ENCODE data around the gene ACTR2. TPM values are rescaled to one million over a fixed set of nuclear protein-coding genes. Genes with fewer than 3 reads are reported as not detected.
A peak's percentile ranks its signal among the peaks of the same experiment; 100 is the strongest.

The ACTR2 gene
- total and polyA plus RNA-seq, 2 of the 13 experiments (the other 11 are each of a cell fraction or from before 2014, with no cell fraction given), result 51.2 to 100 TPM

DNA sequence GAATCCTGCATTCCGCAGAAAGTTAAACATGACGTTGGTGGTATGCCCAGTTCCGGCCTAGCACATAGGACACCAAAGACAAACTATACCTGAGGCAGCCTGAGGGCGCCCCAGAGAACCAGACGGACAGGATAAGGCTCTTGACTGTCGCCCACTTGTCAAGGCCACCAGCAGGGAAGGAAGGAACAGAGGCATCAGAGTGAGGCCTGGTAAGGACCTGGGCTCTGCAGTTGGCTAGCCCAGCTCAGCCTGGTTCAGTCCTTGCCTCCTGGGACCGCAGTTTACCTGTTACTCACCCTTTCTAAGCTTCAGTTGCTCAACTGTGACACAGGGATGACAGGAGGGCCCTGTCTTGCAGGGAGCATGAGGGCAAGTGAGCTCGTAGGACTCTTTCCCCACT, 82.1 kb downstream of the ACTR2 start (continued):
- no peak for TF ChIP-seq ETV6 (CRISPR knock-in tag; conservative IDR thresholded peaks at IDR 0.05)
- TF ChIP-seq ZNF784 (CRISPR knock-in tag; IDR thresholded peaks at IDR 0.05; ENCODE audit: borderline replicate concordance), result no peak
- TF ChIP-seq ZNF761 (CRISPR knock-in tag; conservative IDR thresholded peaks at IDR 0.05), result no peak
- TF ChIP-seq ZMYM2 (CRISPR knock-in tag; IDR thresholded peaks at IDR 0.05), result no peak
- no peak for TF ChIP-seq ASH2L (IDR thresholded peaks at IDR 0.05; ENCODE audit: insufficient read length, low read depth, low read length)
- no peak for TF ChIP-seq PHB2 (IDR thresholded peaks at IDR 0.05; ENCODE audit: partially characterized antibody)
- no peak for TF ChIP-seq ZNF773 (CRISPR knock-in tag; IDR thresholded peaks at IDR 0.05; ENCODE audit: borderline replicate concordance)
- no peak for TF ChIP-seq ZNF841 (CRISPR knock-in tag; IDR thresholded peaks at IDR 0.05; ENCODE audit: borderline replicate concordance)
- no peak for TF ChIP-seq PHF21A (CRISPR knock-in tag; IDR thresholded peaks at IDR 0.05)
- TF ChIP-seq NFYC (CRISPR knock-in tag; IDR thresholded peaks at IDR 0.05), result no peak
- TF ChIP-seq SPEN (CRISPR knock-in tag; IDR thresholded peaks at IDR 0.05; ENCODE audit: low read depth), result no peak
- TF ChIP-seq PAX8 (CRISPR knock-in tag; IDR thresholded peaks at IDR 0.05; ENCODE audit: borderline replicate concordance), result no peak
- no peak for TF ChIP-seq TRIM24 (CRISPR knock-in tag; IDR thresholded peaks at IDR 0.05)
- TF ChIP-seq ELF4 (CRISPR knock-in tag; IDR thresholded peaks at IDR 0.05; ENCODE audit: borderline replicate concordance), result no peak
- TF ChIP-seq KLF11 (CRISPR knock-in tag; IDR thresholded peaks at IDR 0.05), result no peak
- no peak for TF ChIP-seq MATR3 (CRISPR knock-in tag; IDR thresholded peaks at IDR 0.05)
- 0 out of 2 replicates have a peak, but pooled peaks have one; percentile 22 for TF ChIP-seq POGK (CRISPR knock-in tag; conservative IDR thresholded peaks at IDR 0.05)
- TF ChIP-seq RARA (CRISPR knock-in tag; IDR thresholded peaks at IDR 0.05), result no peak
- no peak for TF ChIP-seq MIER3 (CRISPR knock-in tag; IDR thresholded peaks at IDR 0.05; ENCODE audit: borderline replicate concordance)
- TF ChIP-seq CENPT (CRISPR knock-in tag; IDR thresholded peaks at IDR 0.05; ENCODE audit: low read depth), result no peak
- TF ChIP-seq BCLAF1 (IDR thresholded peaks at IDR 0.05), result no peak
- no peak for TF ChIP-seq JUND (CRISPR knock-in tag; IDR thresholded peaks at IDR 0.05)
- no peak for TF ChIP-seq ATF7 (IDR thresholded peaks at IDR 0.05)
- no peak for TF ChIP-seq ATF7 (CRISPR knock-in tag; IDR thresholded peaks at IDR 0.05)
- no peak for TF ChIP-seq SAFB2 (CRISPR knock-in tag; IDR thresholded peaks at IDR 0.05; ENCODE audit: borderline replicate concordance, low read depth)
- no peak for TF ChIP-seq PCBP1 (IDR thresholded peaks at IDR 0.05; ENCODE audit: borderline replicate concordance, low read depth, low read length)
- no peak for TF ChIP-seq SALL1 (CRISPR knock-in tag; IDR thresholded peaks at IDR 0.05)

All from HepG2 (cell line).